IMR-90 (cell line): Measurements from ENCODE around the gene DNAJC13. TPM values are rescaled to one million over a fixed set of nuclear protein-coding genes. Genes with fewer than 3 reads are reported as not detected.

ENCODE experiments used
- ATAC-seq: fragments of 200-7000 bp; cut with Tn5 transposase; 2 replicates; pipeline ENCODE4 v1.9.1; 2020; ENCODE audit warnings: low read depth, mild to moderate bottlenecking, moderate library complexity
- BruUV-seq: library from RNA; stranded (reverse); fragments of 400-500 nt; replicated peaks from 2 replicates; lab custom pipeline; 2021; lab: Mats Ljungman, UMichigan
- CTCF ChIA-PET: fragments of 300-600 bp; formaldehyde crosslinking; extraction: SDS; loops from one replicate; lab custom pipeline; 2021; ENCODE audit warnings: antibody characterized with exemption; lab: Yijun Ruan, JAX
- POLR2A ChIA-PET: fragments of 300-600 bp; sonication (Branson Sonifier 250); formaldehyde crosslinking; loops from one replicate; lab custom pipeline; 2022; ENCODE audit warnings: antibody characterized with exemption; ENCODE audit not compliant: unreplicated experiment; lab: Charles Lee
- DNase-seq: peaks from one replicate; pipeline ENCODE4 v3.0.0; 2013
- H2AFZ ChIP-seq: replicated peaks from 2 replicates; pipeline ENCODE3; 2013; ENCODE audit warnings: low read length, mild to moderate bottlenecking; ENCODE audit not compliant: poor library complexity
- H2AK5ac ChIP-seq: 2 replicates; pipeline ENCODE4 v1.6.1; 2013; ENCODE audit warnings: low read depth, low read length, inconsistent platforms
- H2AK9ac ChIP-seq: replicated peaks from 2 replicates; pipeline ENCODE3; 2013; ENCODE audit warnings: mild to moderate bottlenecking, low read depth, low read length, moderate library complexity; ENCODE audit not compliant: poor library complexity
- H2BK120ac ChIP-seq: 2 replicates; pipeline ENCODE4 v1.6.1; 2013; ENCODE audit warnings: low read depth, low read length, inconsistent platforms
- H2BK15ac ChIP-seq: 3 replicates; pipeline ENCODE4 v1.6.1; 2013; ENCODE audit warnings: low read depth, low read length, inconsistent platforms
- H2BK20ac ChIP-seq: 2 replicates; pipeline ENCODE4 v1.6.1; 2013; ENCODE audit warnings: low read depth, mild to moderate bottlenecking, inconsistent platforms, low read length, moderate library complexity
- H2BK5ac ChIP-seq: 2 replicates; pipeline ENCODE4 v1.6.1; 2013; ENCODE audit warnings: mild to moderate bottlenecking, low read depth, low read length, inconsistent platforms; ENCODE audit not compliant: poor library complexity, severe bottlenecking
- H3K14ac ChIP-seq: replicated peaks from 2 replicates; pipeline ENCODE4 v1.6.1; 2013; ENCODE audit warnings: low read depth, low read length, inconsistent platforms
- H3K18ac ChIP-seq: 2 replicates; pipeline ENCODE4 v1.6.1; 2013; ENCODE audit warnings: low read depth, low read length, control low read depth
- H3K23ac ChIP-seq: 2 replicates; pipeline ENCODE4 v1.6.1; 2013; ENCODE audit warnings: low read depth, low read length, inconsistent platforms
- H3K27ac ChIP-seq: 2 replicates; pipeline ENCODE4 v1.5.1; 2013; ENCODE audit warnings: mild to moderate bottlenecking, control low read depth, low read length; ENCODE audit not compliant: insufficient read depth
- H3K27me3 ChIP-seq: 2 replicates; pipeline ENCODE4 v1.6.1; 2013; ENCODE audit warnings: low read length; ENCODE audit not compliant: control insufficient read depth, insufficient read depth
- H3K36me3 ChIP-seq: 2 replicates; pipeline ENCODE4 v1.6.1; 2013; ENCODE audit warnings: low read length, mixed read lengths; ENCODE audit not compliant: control insufficient read depth, insufficient read depth
- H3K4ac ChIP-seq: 2 replicates; pipeline ENCODE4 v1.6.1; 2013; ENCODE audit warnings: low read depth, low read length, inconsistent platforms
- H3K4me1 ChIP-seq: 2 replicates; pipeline ENCODE4 v1.6.1; 2013; ENCODE audit warnings: low read length, mixed read lengths; ENCODE audit not compliant: control insufficient read depth, insufficient read depth
- H3K4me2 ChIP-seq: 2 replicates; pipeline ENCODE4 v1.6.1; 2013; ENCODE audit warnings: low read depth, mild to moderate bottlenecking, control low read depth, low read length, moderate library complexity
- H3K4me3 ChIP-seq: 2 replicates; pipeline ENCODE4 v1.5.1; 2013; ENCODE audit warnings: low read depth, mild to moderate bottlenecking, control low read depth, low read length, moderate library complexity; ENCODE audit not compliant: insufficient read depth
- H3K56ac ChIP-seq: 2 replicates; pipeline ENCODE4 v1.6.1; 2013; ENCODE audit warnings: low read length, inconsistent platforms; ENCODE audit not compliant: insufficient read depth; ENCODE audit errors: extremely low read depth
- H3K79me1 ChIP-seq, 2 experiments: 2 replicates each; pipeline ENCODE4 v1.6.1; 2013; ENCODE audit warnings: low read length in 2 of 2, inconsistent platforms in 1 of 2, low read depth in 1 of 2
- H3K9ac ChIP-seq: 2 replicates; pipeline ENCODE4 v1.6.1; 2013; ENCODE audit warnings: low read depth, low read length, control low read depth
- H3K9me1 ChIP-seq: 2 replicates; pipeline ENCODE4 v1.6.1; 2013; ENCODE audit warnings: low read length, inconsistent platforms; ENCODE audit not compliant: insufficient read depth
- H3K9me3 ChIP-seq: 2 replicates; pipeline ENCODE4 v1.6.1; 2013; ENCODE audit warnings: low read length; ENCODE audit not compliant: control insufficient read depth, insufficient read depth
- H4K20me1 ChIP-seq: 2 replicates; pipeline ENCODE4 v1.6.1; 2013; ENCODE audit warnings: low read length, inconsistent platforms; ENCODE audit not compliant: insufficient read depth
- H4K5ac ChIP-seq: 2 replicates; pipeline ENCODE4 v1.6.1; 2013; ENCODE audit warnings: mild to moderate bottlenecking, low read depth, low read length, control low read depth
- H4K8ac ChIP-seq, 2 experiments: 2 replicates each; pipeline ENCODE4 v1.6.1; 2013; ENCODE audit warnings: low read depth in 2 of 2, low read length in 2 of 2, control low read depth in 1 of 2, inconsistent platforms in 1 of 2
- H4K91ac ChIP-seq: 2 replicates; pipeline ENCODE4 v1.6.1; 2013; ENCODE audit warnings: low read depth, low read length, inconsistent platforms; ENCODE audit not compliant: insufficient read depth
- CHD1 ChIP-seq: IDR thresholded peaks from 2 replicates; pipeline ENCODE4 v1.6.1; 2012; ENCODE audit warnings: low read depth, low read length, improper control_type of control experiment
- NFE2L2 ChIP-seq: fragments of 150-350 bp; IDR thresholded peaks from 2 replicates; pipeline ENCODE4 v1.6.1; 2016; ENCODE audit warnings: low read depth, mild to moderate bottlenecking, low read length
- RAD21 ChIP-seq: IDR thresholded peaks from 2 replicates; pipeline ENCODE4 v1.6.1; 2012; ENCODE audit warnings: low read length, improper control_type of control experiment
- WGBS, 2 experiments: methylation state at CpG; one replicate each; pipeline versions ENCODE4 v1.1.5 to v1.1.7; 2013; ENCODE audit warnings: missing lambda C conversion rate in 2 of 2; ENCODE audit not compliant: insufficient read length in 1 of 2; ENCODE audit errors: extremely low coverage in 2 of 2; 5-methylcytosine and 5-hydroxymethylcytosine counted together
- dilution Hi-C: fragments of 300-500 bp; cut with HindIII; formaldehyde crosslinking; loops from one replicate; pipeline ENCODE4 v1.14.3; 2018; ENCODE audit warnings: low sequenced_read_pairs; ENCODE audit not compliant: unreplicated experiment
- in situ Hi-C: fragments of 300-500 bp; cut with MboI; formaldehyde crosslinking; loops from 3 replicates; pipeline ENCODE4 v1.14.3; 2019; ENCODE audit warnings: low sequenced_read_pairs, inconsistent platforms, mixed read lengths
- intact Hi-C: fragments of 100-400 bp; cut with micrococcal nuclease; formaldehyde crosslinking; loops from 2 replicates; pipeline ENCODE4 v1.10.0; 2022
- polyA plus RNA-seq, 3 experiments: library from polyadenylated mRNA; depleted of rRNA; stranded (reverse); fragments of >200 nt; gene quantifications; 2 replicates each; pipeline ENCODE4 v1.2.3, GENCODE V29; 2012; ENCODE audit warnings: low replicate concordance in 1 of 3
- total RNA-seq: library from RNA; depleted of rRNA; stranded (reverse); fragments of >200 nt; gene quantifications from 2 replicates; pipeline ENCODE4 v1.2.3, GENCODE V29; 2012
- TF ChIP-seq, protein P1 (sequence below): fragments of 150-350 bp; IDR thresholded peaks from 2 replicates; pipeline ENCODE4 v1.6.1; 2017; ENCODE audit warnings: mild to moderate bottlenecking, antibody characterized with exemption, low read length, low read depth
- TF ChIP-seq, protein P2 (sequence below): fragments of 150-350 bp; IDR thresholded peaks from 2 replicates; pipeline ENCODE4 v1.6.1; 2016; ENCODE audit warnings: low read depth, mild to moderate bottlenecking, low read length, moderate library complexity, borderline replicate concordance

DNAJC13 gene
- total and polyA plus RNA-seq, 2 of the 4 experiments (the other 2 are of a cell fraction): 16.4 to 48.6 TPM

DNA sequence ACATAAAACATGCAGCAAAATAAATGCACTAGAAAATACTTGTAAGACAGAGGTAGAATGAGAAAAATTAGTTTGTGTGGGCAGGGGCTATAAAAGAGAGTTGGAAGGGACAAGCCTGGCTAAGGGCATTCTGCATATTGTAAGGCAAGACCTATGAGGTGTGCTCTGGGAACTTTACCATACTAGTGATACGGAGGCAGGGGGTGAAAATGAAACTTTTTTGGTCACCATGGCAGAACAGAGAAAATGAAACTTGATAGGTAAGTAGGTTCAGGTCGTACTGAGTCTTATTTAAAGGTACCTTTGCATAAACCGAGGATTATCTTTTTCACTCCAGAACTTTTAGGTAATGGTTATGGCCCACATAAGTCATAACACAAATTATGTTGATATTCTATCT lies 105.1 kb downstream of the DNAJC13 start:
- ChIA-PET CTCF (interaction anchor here (0.9 kb wide), 1 partner anchor 23 kb away, joined by 3 read pairs; no protein-coding TSS in a partner anchor), POLR2A (no interaction called here)
- Histone ChIP-seq H3K18ac (no peak overlapping the region), H2AFZ (no peak overlapping the region), H4K91ac (no peak overlapping the region), H3K4me2 (no peak overlapping the region), H3K27me3 (no peaks in the 10 kb centered on the region), H4K20me1 (no peaks in the 10 kb centered on the region), H2BK20ac (no peak overlapping the region), H3K9me3 (no peaks in the 10 kb centered on the region), H3K27ac (no peak overlapping the region), H3K4me1 (no peaks in the 10 kb centered on the region), H3K4ac (no peak overlapping the region), H3K14ac (no peak overlapping the region), H2AK9ac (no peak overlapping the region), H2AK5ac (no peak overlapping the region), H3K56ac (no peak overlapping the region), H3K36me3 (peaks cover 39% of the 10 kb centered on the region), H2BK120ac (no peak overlapping the region), H4K5ac (no peak overlapping the region), H3K79me1 (peaks cover 10 to 12% of the 10 kb centered on the region in 2 experiments; a peak in 2 of 4 replicates), H3K9ac (no peak overlapping the region), H3K9me1 (no peaks in the 10 kb centered on the region), H3K23ac (no peak overlapping the region), H2BK5ac (no peak overlapping the region), H4K8ac (no peak overlapping the region), H3K4me3 (no peak overlapping the region), H2BK15ac (no peak overlapping the region)
- ATAC-seq (no peak), DNase-seq (no peak)
- in situ Hi-C loops: no loop called here
- TF ChIP-seq, protein P1, sequence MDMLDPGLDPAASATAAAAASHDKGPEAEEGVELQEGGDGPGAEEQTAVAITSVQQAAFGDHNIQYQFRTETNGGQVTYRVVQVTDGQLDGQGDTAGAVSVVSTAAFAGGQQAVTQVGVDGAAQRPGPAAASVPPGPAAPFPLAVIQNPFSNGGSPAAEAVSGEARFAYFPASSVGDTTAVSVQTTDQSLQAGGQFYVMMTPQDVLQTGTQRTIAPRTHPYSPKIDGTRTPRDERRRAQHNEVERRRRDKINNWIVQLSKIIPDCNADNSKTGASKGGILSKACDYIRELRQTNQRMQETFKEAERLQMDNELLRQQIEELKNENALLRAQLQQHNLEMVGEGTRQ: no peak
- TF ChIP-seq, protein P2, sequence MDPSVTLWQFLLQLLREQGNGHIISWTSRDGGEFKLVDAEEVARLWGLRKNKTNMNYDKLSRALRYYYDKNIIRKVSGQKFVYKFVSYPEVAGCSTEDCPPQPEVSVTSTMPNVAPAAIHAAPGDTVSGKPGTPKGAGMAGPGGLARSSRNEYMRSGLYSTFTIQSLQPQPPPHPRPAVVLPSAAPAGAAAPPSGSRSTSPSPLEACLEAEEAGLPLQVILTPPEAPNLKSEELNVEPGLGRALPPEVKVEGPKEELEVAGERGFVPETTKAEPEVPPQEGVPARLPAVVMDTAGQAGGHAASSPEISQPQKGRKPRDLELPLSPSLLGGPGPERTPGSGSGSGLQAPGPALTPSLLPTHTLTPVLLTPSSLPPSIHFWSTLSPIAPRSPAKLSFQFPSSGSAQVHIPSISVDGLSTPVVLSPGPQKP: no peak
- no peak for TF ChIP-seq CHD1
- TF ChIP-seq RAD21: no peak
- no peak for TF ChIP-seq NFE2L2
- intact Hi-C loops: loop anchor here (5.0 kb wide), 2 partner anchors 35 to 165 kb away; no protein-coding TSS in a partner anchor
- BruUV-seq: no TSS peak
- dilution Hi-C loops: no loop called here
- WGBS, 2 experiments: no CpG with 5 or more reads among the region's 3 CpGs
